ENCODE results near the gene PRLHR.

The PRLHR gene

DNA sequence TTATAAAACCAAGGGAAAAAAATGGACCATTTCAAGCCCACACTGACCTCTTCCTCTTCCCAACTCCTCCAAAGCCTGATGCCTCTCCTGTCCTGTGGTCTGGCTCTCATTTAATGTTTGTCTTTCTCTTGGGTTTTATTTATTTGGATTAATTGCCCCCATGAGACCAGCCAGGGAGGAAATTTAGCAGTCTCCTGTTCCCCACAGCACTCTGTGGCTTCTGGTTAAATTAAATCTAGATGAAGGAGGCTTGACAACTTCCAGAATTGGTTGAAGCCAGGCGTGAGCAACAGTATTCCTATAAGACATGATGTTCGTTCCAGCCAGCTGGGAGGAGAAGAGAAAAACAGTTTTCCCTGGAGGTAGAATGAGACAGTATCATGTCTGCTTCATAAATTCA, 15.1 kb upstream of the PRLHR start:
- H3K4me3 ChIP-seq (ENCODE audit: low read length) = no peak overlapping the region
- no peak overlapping the region for H3K9ac ChIP-seq (ENCODE audit: low read length)
- no peaks in the 10 kb centered on the region for H3K27me3 ChIP-seq (ENCODE audit: control insufficient read depth, insufficient read depth, low read length)
- no peaks in the 10 kb centered on the region for H3K36me3 ChIP-seq (ENCODE audit: control insufficient read depth, insufficient read depth, low read length)
- H3K4me1 ChIP-seq (ENCODE audit: control insufficient read depth, insufficient read depth, low read length) = no peaks in the 10 kb centered on the region
- H3K9me3 ChIP-seq (ENCODE audit: control insufficient read depth, low read length) = no peaks in the 10 kb centered on the region

DNA sequence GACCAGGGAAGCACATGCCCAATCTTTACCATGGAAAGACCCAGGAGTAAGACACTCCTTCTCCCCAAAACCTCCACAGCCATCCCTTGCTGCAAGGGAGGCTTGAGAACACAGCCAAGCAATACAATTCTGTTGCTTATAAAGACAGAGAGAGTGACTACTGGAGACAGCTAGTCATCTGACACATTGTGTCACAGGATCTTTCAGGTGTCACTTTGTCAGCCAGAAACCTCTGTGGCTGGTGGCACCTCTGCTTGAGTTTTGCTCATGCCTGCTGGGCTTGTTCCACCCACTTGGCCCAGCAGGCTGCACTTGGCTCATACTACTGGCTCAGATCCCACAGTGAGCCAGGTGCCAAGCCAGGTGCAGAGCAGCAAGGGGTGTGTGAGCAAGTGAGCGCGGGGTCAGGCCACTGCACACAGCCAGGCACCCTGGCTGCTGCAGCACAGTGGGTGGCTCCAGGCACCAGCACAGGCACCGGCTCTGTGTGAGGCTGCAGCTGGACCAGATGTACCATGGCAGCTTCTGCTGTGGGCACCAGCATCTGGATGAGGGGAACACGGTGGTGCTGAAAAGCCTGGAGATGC, 12.4 kb upstream of the PRLHR start:
- Histone ChIP-seq H3K4me1 (ENCODE audit: control insufficient read depth, insufficient read depth, low read length) (no peaks in the 10 kb centered on the region), H3K4me3 (ENCODE audit: low read length) (no peak overlapping the region), H3K9ac (ENCODE audit: low read length) (no peak overlapping the region), H3K9me3 (ENCODE audit: control insufficient read depth, low read length) (no peaks in the 10 kb centered on the region), H3K27me3 (ENCODE audit: control insufficient read depth, insufficient read depth, low read length) (no peaks in the 10 kb centered on the region), H3K36me3 (ENCODE audit: control insufficient read depth, insufficient read depth, low read length) (no peaks in the 10 kb centered on the region)

DNA sequence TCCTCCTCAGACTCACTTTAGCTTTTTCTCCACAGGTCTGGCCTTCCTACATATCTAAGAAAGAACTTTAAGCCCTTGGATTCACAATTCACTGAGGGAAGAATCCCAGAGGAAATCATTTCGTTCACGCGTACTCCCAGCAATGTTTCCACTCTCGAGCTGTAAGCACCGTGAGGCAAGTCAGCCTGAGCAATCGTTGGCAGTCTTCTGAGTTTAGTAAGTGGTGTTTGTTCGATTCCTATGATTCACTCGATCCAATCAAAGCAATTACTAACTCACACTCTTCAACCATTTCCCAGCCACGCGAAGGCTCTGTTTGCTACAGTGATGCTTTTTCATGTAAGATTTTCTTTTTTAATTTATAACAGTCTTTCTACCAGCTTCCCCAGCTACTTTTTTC, 10.2 kb upstream of the PRLHR start:
- no peak overlapping the region for H3K4me3 ChIP-seq (ENCODE audit: low read length)
- H3K27me3 ChIP-seq (ENCODE audit: control insufficient read depth, insufficient read depth, low read length) = no peaks in the 10 kb centered on the region
- H3K9ac ChIP-seq (ENCODE audit: low read length) = no peak overlapping the region
- no peaks in the 10 kb centered on the region for H3K4me1 ChIP-seq (ENCODE audit: control insufficient read depth, insufficient read depth, low read length)
- no peaks in the 10 kb centered on the region for H3K36me3 ChIP-seq (ENCODE audit: control insufficient read depth, insufficient read depth, low read length)
- H3K9me3 ChIP-seq (ENCODE audit: control insufficient read depth, low read length) = no peaks in the 10 kb centered on the region

DNA sequence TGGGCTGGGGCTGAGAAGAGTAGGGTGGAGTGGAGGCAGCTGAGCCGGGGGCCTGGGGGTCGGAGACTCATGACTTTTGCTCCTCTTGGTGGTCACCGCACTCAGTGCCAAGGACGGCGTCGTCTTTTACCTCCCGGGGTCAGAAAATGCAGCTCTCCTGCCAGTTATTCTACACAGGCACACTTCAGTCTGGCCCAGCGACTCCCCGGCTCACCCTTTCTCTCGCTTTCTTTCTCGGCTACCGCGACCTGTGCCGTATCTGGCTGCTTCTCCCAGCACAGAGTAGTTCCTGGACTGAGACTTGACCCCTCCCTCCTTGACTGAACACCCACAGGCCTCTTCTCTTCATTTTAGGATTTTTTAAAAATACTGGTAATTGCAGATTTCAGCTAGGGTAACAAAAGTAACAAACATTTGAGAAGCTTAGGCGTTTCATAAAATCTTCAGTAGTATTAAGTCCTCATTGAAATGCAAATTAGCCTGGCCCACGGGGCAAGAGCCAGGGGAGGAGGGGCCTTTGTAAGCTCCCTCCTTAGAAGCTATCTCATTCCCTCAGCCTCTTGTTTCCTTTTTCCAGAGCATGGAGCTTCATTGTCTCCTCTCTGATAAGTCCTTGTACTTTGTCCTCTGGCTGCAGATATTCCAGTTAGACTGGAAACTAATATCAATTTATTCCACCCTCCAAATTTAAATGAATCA, 1.1 kb upstream of the PRLHR start:
- no peak overlapping the region for H3K9ac ChIP-seq (ENCODE audit: low read length)
- H3K4me3 ChIP-seq (ENCODE audit: low read length) = no peak overlapping the region
- no peaks in the 10 kb centered on the region for H3K36me3 ChIP-seq (ENCODE audit: control insufficient read depth, insufficient read depth, low read length)
- H3K9me3 ChIP-seq (ENCODE audit: control insufficient read depth, low read length) = no peaks in the 10 kb centered on the region
- H3K27me3 ChIP-seq (ENCODE audit: control insufficient read depth, insufficient read depth, low read length) = peaks cover 34% of the 10 kb centered on the region
- H3K4me1 ChIP-seq (ENCODE audit: control insufficient read depth, insufficient read depth, low read length) = peaks cover 5% of the 10 kb centered on the region

DNA sequence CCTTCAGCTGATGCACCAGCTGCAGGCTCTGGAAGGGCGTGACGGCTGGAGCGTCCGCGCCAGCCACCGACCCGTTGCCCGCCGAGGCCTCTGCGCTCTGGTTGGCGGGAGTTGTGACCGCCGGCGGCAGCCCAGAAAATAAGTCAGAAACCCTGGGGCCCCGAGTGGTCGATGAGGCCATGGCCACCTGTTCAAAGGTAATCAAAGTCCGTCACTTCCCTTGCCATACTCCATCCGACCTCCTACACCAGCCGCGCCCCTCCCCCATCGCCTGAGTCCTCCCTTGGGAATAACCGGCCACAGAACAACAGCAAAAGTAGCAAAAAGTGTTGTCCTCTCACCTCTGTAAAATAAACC, 406 bp downstream of the PRLHR start:
- Histone ChIP-seq H3K9ac (ENCODE audit: low read length) (no peak overlapping the region), H3K9me3 (ENCODE audit: control insufficient read depth, low read length) (no peaks in the 10 kb centered on the region), H3K36me3 (ENCODE audit: control insufficient read depth, insufficient read depth, low read length) (no peaks in the 10 kb centered on the region), H3K27me3 (ENCODE audit: control insufficient read depth, insufficient read depth, low read length) (peaks cover 34% of the 10 kb centered on the region), H3K4me1 (ENCODE audit: control insufficient read depth, insufficient read depth, low read length) (peaks cover 5% of the 10 kb centered on the region), H3K4me3 (ENCODE audit: low read length) (no peak overlapping the region)

DNA sequence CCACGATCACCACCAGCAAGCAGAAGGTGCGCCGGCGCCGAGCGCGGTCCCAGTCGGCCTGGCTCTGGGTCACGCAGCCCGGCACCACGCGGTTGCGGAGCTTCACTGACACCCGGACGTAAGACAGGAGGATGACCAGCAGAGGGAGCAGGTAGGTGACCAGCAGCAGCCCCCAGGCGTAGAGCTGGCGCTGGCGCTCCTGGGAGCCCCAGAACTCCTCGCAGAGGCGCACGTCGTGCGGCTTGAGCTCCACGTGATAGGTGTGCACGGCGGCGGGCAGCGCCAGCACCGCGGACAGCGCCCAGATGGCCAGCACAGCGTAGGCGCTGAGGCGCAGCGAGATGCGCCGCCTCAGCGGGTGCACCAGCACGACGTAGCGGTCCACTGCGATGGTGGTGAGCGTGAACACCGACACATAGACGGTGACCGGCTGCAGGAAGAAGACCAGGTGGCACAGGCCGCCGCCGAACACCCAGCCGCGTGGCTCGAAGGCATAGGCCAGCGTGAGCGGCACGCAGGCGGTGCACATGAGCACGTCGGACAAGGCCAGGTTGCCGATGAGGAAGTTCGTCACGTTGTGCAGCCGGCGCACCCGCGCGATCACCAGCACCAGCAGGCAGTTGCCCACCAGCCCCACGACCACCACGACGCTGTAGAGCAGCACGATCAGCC, 920 bp downstream of the PRLHR start:
- H3K9ac ChIP-seq (ENCODE audit: low read length) = no peak overlapping the region
- H3K4me3 ChIP-seq (ENCODE audit: low read length) = no peak overlapping the region
- H3K4me1 ChIP-seq (ENCODE audit: control insufficient read depth, insufficient read depth, low read length) = peaks cover 5% of the 10 kb centered on the region
- H3K9me3 ChIP-seq (ENCODE audit: control insufficient read depth, low read length) = no peaks in the 10 kb centered on the region
- H3K27me3 ChIP-seq (ENCODE audit: control insufficient read depth, insufficient read depth, low read length) = peaks cover 34% of the 10 kb centered on the region
- no peaks in the 10 kb centered on the region for H3K36me3 ChIP-seq (ENCODE audit: control insufficient read depth, insufficient read depth, low read length)

DNA sequence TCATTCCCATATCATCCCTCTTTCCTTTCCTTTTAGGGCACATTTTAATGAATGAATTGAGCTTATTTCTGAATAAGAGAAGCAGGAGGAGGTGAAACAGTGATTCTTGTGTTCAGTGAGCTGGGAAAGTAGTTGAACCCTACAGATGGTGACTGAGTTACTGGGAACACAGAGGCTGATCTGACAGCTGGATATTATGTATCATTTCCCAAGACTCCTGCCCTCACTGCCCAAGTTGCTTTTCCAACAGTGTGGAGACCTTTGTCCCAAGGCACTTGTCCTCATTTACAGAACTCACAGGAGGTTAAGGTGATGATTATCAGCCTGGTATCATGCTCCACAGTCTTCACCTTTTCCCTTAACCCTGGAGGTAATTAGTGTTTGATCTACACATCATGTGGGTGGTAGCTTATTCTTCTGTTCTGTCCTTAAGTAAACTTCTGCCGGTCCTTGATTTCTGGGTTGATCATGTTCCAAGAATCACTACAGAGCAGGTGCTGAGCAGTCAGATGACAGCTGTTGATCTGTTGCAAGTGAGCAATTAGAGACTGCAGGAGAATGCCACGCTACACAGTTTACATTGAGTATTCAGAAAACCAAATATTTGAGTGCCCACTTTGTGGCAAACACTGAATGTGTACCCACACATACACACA, 2.6 kb downstream of the PRLHR start:
- Histone ChIP-seq H3K4me1 (ENCODE audit: control insufficient read depth, insufficient read depth, low read length) (peaks cover 5% of the 10 kb centered on the region), H3K9ac (ENCODE audit: low read length) (no peak overlapping the region), H3K4me3 (ENCODE audit: low read length) (no peak overlapping the region), H3K36me3 (ENCODE audit: control insufficient read depth, insufficient read depth, low read length) (no peaks in the 10 kb centered on the region), H3K27me3 (ENCODE audit: control insufficient read depth, insufficient read depth, low read length) (peaks cover 34% of the 10 kb centered on the region), H3K9me3 (ENCODE audit: control insufficient read depth, low read length) (no peaks in the 10 kb centered on the region)

DNA sequence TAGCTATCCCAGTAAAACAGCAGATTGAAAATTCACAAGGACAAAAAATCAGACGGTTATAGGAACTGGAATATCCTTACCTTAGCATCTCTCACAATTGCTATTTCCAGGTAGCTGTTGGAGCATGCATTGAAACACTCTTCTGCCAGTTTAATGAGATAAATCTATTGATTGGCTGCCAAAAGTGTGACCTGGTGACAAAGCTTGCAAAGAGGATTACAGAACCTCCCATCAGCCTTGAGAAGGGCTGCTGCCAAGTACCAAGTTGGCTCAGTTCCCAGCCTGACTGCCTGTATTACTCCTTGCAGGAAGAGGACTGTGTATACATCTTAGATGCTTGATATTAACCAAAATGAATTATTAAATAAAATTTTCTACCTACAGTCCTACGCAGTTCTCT, 5.1 kb downstream of the PRLHR start:
- H3K36me3 ChIP-seq (ENCODE audit: control insufficient read depth, insufficient read depth, low read length) = no peaks in the 10 kb centered on the region
- H3K9ac ChIP-seq (ENCODE audit: low read length) = no peak overlapping the region
- no peaks in the 10 kb centered on the region for H3K9me3 ChIP-seq (ENCODE audit: control insufficient read depth, low read length)
- H3K4me3 ChIP-seq (ENCODE audit: low read length) = no peak overlapping the region
- peaks cover 19% of the 10 kb centered on the region for H3K27me3 ChIP-seq (ENCODE audit: control insufficient read depth, insufficient read depth, low read length)
- H3K4me1 ChIP-seq (ENCODE audit: control insufficient read depth, insufficient read depth, low read length) = no peaks in the 10 kb centered on the region

DNA sequence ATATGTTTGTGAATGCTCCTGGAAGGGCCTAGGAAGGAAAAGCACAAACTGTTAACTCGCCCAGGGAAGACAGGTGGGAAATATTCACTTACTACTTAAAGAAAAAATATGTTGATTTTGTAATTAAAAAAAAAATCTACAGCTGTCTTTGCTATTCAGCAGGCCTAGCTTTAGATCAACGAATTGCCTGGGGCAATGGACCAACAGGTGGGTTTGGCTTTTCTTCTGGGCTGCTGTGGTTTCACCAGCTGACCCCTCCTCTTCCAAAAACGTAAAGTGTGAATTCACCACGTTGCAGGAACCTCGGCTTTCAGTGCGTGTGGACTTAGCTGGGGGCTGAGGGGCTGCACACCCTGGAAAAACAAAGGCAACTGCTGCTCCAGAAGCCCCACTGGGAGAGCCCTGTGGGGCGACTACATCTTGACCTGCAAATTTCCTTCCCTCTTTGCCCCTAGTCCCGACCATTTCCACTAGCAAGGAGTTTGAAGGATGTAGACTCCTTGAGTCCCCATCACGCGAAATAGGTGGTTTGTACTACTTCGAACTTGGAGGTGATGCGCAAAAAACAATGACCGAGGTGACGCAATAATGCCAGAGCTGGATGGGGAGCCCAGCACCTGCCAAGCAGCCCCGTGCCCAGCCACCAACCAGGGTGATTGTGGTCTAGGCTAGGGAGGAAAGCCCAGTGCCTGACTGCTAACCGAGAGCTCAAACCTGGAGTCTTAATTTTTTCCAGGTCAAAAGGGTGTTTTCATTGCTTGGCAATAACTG, 7.4 kb downstream of the PRLHR start:
- no peaks in the 10 kb centered on the region for H3K4me1 ChIP-seq (ENCODE audit: control insufficient read depth, insufficient read depth, low read length)
- no peak overlapping the region for H3K9ac ChIP-seq (ENCODE audit: low read length)
- H3K36me3 ChIP-seq (ENCODE audit: control insufficient read depth, insufficient read depth, low read length) = no peaks in the 10 kb centered on the region
- H3K4me3 ChIP-seq (ENCODE audit: low read length) = no peak overlapping the region
- H3K27me3 ChIP-seq (ENCODE audit: control insufficient read depth, insufficient read depth, low read length) = no peaks in the 10 kb centered on the region
- no peaks in the 10 kb centered on the region for H3K9me3 ChIP-seq (ENCODE audit: control insufficient read depth, low read length)

DNA sequence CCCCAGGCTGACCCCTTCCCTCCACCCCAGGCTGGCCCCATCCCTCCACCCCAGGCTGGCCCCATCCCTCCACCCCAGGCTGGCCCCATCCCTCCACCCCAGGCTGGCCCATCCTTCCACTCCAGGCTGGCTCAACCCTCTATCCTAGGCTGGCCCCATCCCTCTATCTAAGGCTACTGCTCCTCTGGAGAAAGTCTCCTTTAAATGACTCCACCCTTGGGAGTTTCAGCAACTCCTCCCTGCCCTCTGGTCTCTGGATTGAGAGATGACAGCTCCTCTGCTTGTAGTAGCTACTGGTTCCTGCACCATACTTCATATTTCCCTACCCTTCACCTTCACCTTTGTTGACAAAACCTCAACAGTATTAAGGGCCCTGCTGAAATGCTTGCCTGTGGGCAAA, 8.5 kb downstream of the PRLHR start:
- no peak overlapping the region for H3K4me3 ChIP-seq (ENCODE audit: low read length)
- no peaks in the 10 kb centered on the region for H3K9me3 ChIP-seq (ENCODE audit: control insufficient read depth, low read length)
- H3K9ac ChIP-seq (ENCODE audit: low read length) = no peak overlapping the region
- H3K27me3 ChIP-seq (ENCODE audit: control insufficient read depth, insufficient read depth, low read length) = no peaks in the 10 kb centered on the region
- H3K36me3 ChIP-seq (ENCODE audit: control insufficient read depth, insufficient read depth, low read length) = no peaks in the 10 kb centered on the region
- H3K4me1 ChIP-seq (ENCODE audit: control insufficient read depth, insufficient read depth, low read length) = no peaks in the 10 kb centered on the region

DNA sequence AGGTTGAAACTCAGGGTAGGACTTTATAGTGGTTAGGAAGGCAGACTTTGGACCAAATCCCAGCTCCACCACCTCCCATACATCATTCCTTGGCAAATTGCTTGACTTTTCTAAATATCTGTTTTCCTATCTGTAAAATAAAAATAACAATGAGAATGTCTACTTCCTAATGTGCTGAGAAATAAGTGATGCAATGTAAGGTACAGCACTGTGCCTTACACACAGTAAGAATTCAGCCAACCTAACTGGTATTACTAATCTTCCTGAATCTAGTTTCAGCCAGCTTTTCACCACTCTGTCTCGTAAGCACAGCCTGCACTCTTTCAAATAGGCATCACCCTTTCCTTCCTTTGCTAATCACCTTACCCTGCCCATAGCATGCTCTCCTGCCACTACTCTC, 9.7 kb downstream of the PRLHR start:
- Histone ChIP-seq H3K36me3 (ENCODE audit: control insufficient read depth, insufficient read depth, low read length) (no peaks in the 10 kb centered on the region), H3K4me3 (ENCODE audit: low read length) (no peak overlapping the region), H3K9me3 (ENCODE audit: control insufficient read depth, low read length) (no peaks in the 10 kb centered on the region), H3K4me1 (ENCODE audit: control insufficient read depth, insufficient read depth, low read length) (no peaks in the 10 kb centered on the region), H3K27me3 (ENCODE audit: control insufficient read depth, insufficient read depth, low read length) (no peaks in the 10 kb centered on the region), H3K9ac (ENCODE audit: low read length) (no peak overlapping the region)

DNA sequence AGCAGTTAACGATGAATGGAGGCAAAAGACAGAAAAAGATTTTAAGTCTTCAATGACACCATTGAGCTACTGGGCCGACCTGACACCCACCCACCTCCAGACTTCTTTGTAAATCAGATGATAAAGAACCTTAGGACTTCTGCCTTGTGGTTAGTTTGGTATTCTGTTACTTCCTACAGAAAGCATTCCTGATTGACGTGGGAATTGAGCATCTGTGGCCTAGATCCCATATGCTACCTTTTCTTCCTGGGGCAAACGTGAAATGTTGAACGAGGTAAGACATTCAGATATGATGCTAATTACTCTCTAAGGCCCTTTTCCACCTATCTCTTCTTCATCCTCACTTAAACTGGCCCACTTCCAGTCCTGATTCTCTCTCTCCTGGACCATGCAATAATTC, 10.2 kb downstream of the PRLHR start:
- Histone ChIP-seq H3K4me3 (ENCODE audit: low read length) (no peak overlapping the region), H3K9me3 (ENCODE audit: control insufficient read depth, low read length) (no peaks in the 10 kb centered on the region), H3K4me1 (ENCODE audit: control insufficient read depth, insufficient read depth, low read length) (no peaks in the 10 kb centered on the region), H3K36me3 (ENCODE audit: control insufficient read depth, insufficient read depth, low read length) (no peaks in the 10 kb centered on the region), H3K27me3 (ENCODE audit: control insufficient read depth, insufficient read depth, low read length) (no peaks in the 10 kb centered on the region), H3K9ac (ENCODE audit: low read length) (no peak overlapping the region)
